Stimulated activated CD8-positive, alpha-beta memory T cell treated with anti-CD3 and anti-CD28 coated beads, Interleukin-4, amount 100 ng/mL, for 48 hours (primary cell): ENCODE results near the gene SIRPA.

Source experiments
- DNase-seq: peaks from one replicate; pipeline ENCODE4 v3.0.0-alpha.2; 2020

The SIRPA gene

GRCh38 chr20:1934721-1935573 is 39.7 kb downstream of the SIRPA start:
- no peak for DNase-seq

GRCh38 chr20:1935696-1936366 is 40.6 kb downstream of the SIRPA start:
- DNase-seq = no peak

GRCh38 chr20:1937316-1937976 is 42.2 kb downstream of the SIRPA start:
- no peak for DNase-seq

GRCh38 chr20:1938464-1939269 is 43.5 kb downstream of the SIRPA start:
- no peak for DNase-seq

- DNase-seq = no peak
Observed at GRCh38 chr20:1939270-1939595, 44.0 kb downstream of the SIRPA start.

- DNase-seq = no peak
Observed at GRCh38 chr20:1940581-1940980, 45.4 kb downstream of the SIRPA start.

- DNase-seq = no peak
Observed at GRCh38 chr20:1941226-1941625, 46.0 kb downstream of the SIRPA start.

GRCh38 chr20:1942061-1942460 is 46.9 kb downstream of the SIRPA start:
- no peak for DNase-seq

GRCh38 chr20:1942486-1943274 is 47.5 kb downstream of the SIRPA start:
- no peak for DNase-seq

- DNase-seq = no peak
Observed at GRCh38 chr20:1943275-1944002, 48.2 kb downstream of the SIRPA start.

- no peak for DNase-seq
Observed at GRCh38 chr20:1944345-1945091, 49.3 kb downstream of the SIRPA start.

- no peak for DNase-seq
Observed at GRCh38 chr20:1945134-1945618, 50.0 kb downstream of the SIRPA start.

- no peak for DNase-seq
Observed at GRCh38 chr20:1945660-1946059, 50.5 kb downstream of the SIRPA start.

GRCh38 chr20:1946442-1946761 is 51.2 kb downstream of the SIRPA start:
- no peak for DNase-seq

- no peak for DNase-seq
Observed at GRCh38 chr20:1946762-1947534, 51.7 kb downstream of the SIRPA start.

GRCh38 chr20:1947535-1947846 is 52.3 kb downstream of the SIRPA start:
- DNase-seq = no peak

GRCh38 chr20:1949347-1950100 is 54.3 kb downstream of the SIRPA start:
- no peak for DNase-seq

- no peak for DNase-seq
Observed at GRCh38 chr20:1950836-1951235, 55.6 kb downstream of the SIRPA start.

GRCh38 chr20:1951436-1952115 is 56.4 kb downstream of the SIRPA start:
- no peak for DNase-seq
